ENCODE measurements around the gene MROH9. TPM values are rescaled to one million over a fixed set of nuclear protein-coding genes. Genes with fewer than 3 reads are reported as not detected.

MROH9 gene
- polyA plus RNA-seq, 1 donor (not counting 4 experiments of a cell fraction or from before 2014, with no cell fraction given): 0.04 TPM

GRCh38 chr1:170993717-170994116 is 58.4 kb downstream of the MROH9 start:
- Histone ChIP-seq H2AFZ (ENCODE audit: control insufficient read depth, low read length) (no peak overlapping the region), H3K4me1 (ENCODE audit: control insufficient read depth, extremely low read depth, insufficient read depth, low read length) (no peaks in the 10 kb centered on the region), H3K9me3 (ENCODE audit: control insufficient read depth, low read depth, low read length) (no peaks in the 10 kb centered on the region), H3K79me2 (ENCODE audit: control insufficient read depth, insufficient read depth, low read length) (no peaks in the 10 kb centered on the region), H3K4me3 (ENCODE audit: control insufficient read depth in 2 of 3, extremely low read depth in 1 of 3, insufficient read depth in 2 of 3, low read depth in 1 of 3, low read length in 3 of 3) (no peak overlapping the region), H3K4me2 (ENCODE audit: control insufficient read depth, extremely low read depth, insufficient read depth, low read depth, low read length) (no peak overlapping the region), H3K9ac (ENCODE audit: control insufficient read depth, extremely low read depth, insufficient read depth, low read length) (no peak overlapping the region), H4K20me1 (ENCODE audit: control insufficient read depth, extremely low read depth, insufficient read depth, low read length) (no peaks in the 10 kb centered on the region), H3K27me3 (ENCODE audit: control insufficient read depth, extremely low read depth, insufficient read depth, low read length) (no peaks in the 10 kb centered on the region), H3K27ac (ENCODE audit: control insufficient read depth, insufficient read depth, low read length) (no peak overlapping the region), H3K9me1 (ENCODE audit: control insufficient read depth, extremely low read depth, insufficient read depth, low read length) (no peaks in the 10 kb centered on the region), H3K36me3 (ENCODE audit: control insufficient read depth in 2 of 2, extremely low read depth in 1 of 2, insufficient read depth in 2 of 2, low read length in 2 of 2) (no peaks in the 10 kb centered on the region)
- no peak for DNase-seq (ENCODE audit: low read depth, low spot score)
- FAIRE-seq: no peak
- dilution Hi-C loops (cut with MboI; ENCODE audit: extremely low pct_ligation_motif_present, low sequenced_read_pairs): no loop called here
- TF ChIP-seq EZH2 (IDR thresholded peaks at IDR 0.05; ENCODE audit: low read length) (no peak), CTCF (optimal IDR thresholded peaks at IDR 0.05 in 1 of 3, IDR thresholded peaks at IDR 0.05 in 1 of 3, conservative IDR thresholded peaks at IDR 0.05 in 1 of 3; ENCODE audit: extremely low read depth in 1 of 3, insufficient read depth in 2 of 3, low read length in 3 of 3) (no peak)

DNA sequence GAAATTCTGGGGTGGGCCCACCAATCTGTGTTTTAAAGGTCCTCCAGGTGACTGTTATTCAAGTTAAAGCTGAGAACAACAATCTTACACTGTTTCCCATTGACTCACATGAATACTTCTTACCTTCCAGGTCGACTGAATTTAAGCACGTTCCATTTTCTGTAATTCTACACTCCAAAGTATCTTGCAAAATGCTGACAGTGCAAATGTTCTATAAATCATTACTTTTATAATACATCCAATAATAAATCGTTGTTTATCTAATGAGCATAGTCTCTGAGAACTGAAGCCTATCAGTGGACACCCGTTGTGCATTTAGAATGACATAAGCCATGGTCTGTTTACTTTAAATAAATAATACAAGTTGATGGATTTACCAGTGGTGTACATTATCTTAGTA is 79.5 kb downstream of the MROH9 start:
- TF ChIP-seq CTCF (optimal IDR thresholded peaks at IDR 0.05 in 1 of 3, IDR thresholded peaks at IDR 0.05 in 1 of 3, conservative IDR thresholded peaks at IDR 0.05 in 1 of 3; ENCODE audit: extremely low read depth in 1 of 3, insufficient read depth in 2 of 3, low read length in 3 of 3): no peak
- no peak for TF ChIP-seq EZH2 (IDR thresholded peaks at IDR 0.05; ENCODE audit: low read length)
- no peak for DNase-seq (ENCODE audit: low read depth, low spot score)
- H2AFZ ChIP-seq (ENCODE audit: control insufficient read depth, low read length): no peak overlapping the region
- no peaks in the 10 kb centered on the region for H3K9me3 ChIP-seq (ENCODE audit: control insufficient read depth, low read depth, low read length)
- no peak overlapping the region for H3K9ac ChIP-seq (ENCODE audit: control insufficient read depth, extremely low read depth, insufficient read depth, low read length)
- FAIRE-seq: no peak
- dilution Hi-C loops (cut with MboI; ENCODE audit: extremely low pct_ligation_motif_present, low sequenced_read_pairs): no loop called here
- H3K27ac ChIP-seq (ENCODE audit: control insufficient read depth, insufficient read depth, low read length): no peak overlapping the region
- no peaks in the 10 kb centered on the region for H4K20me1 ChIP-seq (ENCODE audit: control insufficient read depth, extremely low read depth, insufficient read depth, low read length)
- no peak overlapping the region for H3K4me3 ChIP-seq (ENCODE audit: control insufficient read depth in 2 of 3, extremely low read depth in 1 of 3, insufficient read depth in 2 of 3, low read depth in 1 of 3, low read length in 3 of 3)
- no peaks in the 10 kb centered on the region for H3K36me3 ChIP-seq (ENCODE audit: control insufficient read depth in 2 of 2, extremely low read depth in 1 of 2, insufficient read depth in 2 of 2, low read length in 2 of 2)
- no peaks in the 10 kb centered on the region for H3K27me3 ChIP-seq (ENCODE audit: control insufficient read depth, extremely low read depth, insufficient read depth, low read length)
- H3K9me1 ChIP-seq (ENCODE audit: control insufficient read depth, extremely low read depth, insufficient read depth, low read length): no peaks in the 10 kb centered on the region
- no peaks in the 10 kb centered on the region for H3K79me2 ChIP-seq (ENCODE audit: control insufficient read depth, insufficient read depth, low read length)
- no peak overlapping the region for H3K4me2 ChIP-seq (ENCODE audit: control insufficient read depth, extremely low read depth, insufficient read depth, low read depth, low read length)
- no peaks in the 10 kb centered on the region for H3K4me1 ChIP-seq (ENCODE audit: control insufficient read depth, extremely low read depth, insufficient read depth, low read length)
